GM12878 (cell line): ENCODE data around the gene KLHDC10.

Experiments used
- CBX3 ChIP-seq: fragments of 200-600 bp; sonication (generic); IDR thresholded peaks from 2 replicates; pipeline ENCODE4 v1.6.1; 2016; ENCODE audit warnings: low read depth, borderline replicate concordance
- EP300 ChIP-seq, 2 experiments: fragments of 150-350 bp in 1 of 2; IDR thresholded peaks; 2 replicates each; pipeline ENCODE4 v1.6.1; 2011 to 2012; ENCODE audit warnings: low read depth in 2 of 2, low read length in 2 of 2, borderline replicate concordance in 1 of 2, improper control_type of control experiment in 1 of 2, inconsistent platforms in 1 of 2; ENCODE audit not compliant: control insufficient read depth in 1 of 2
- IKZF1 ChIP-seq: fragments of 450-650 bp; conservative IDR thresholded peaks from 2 replicates; pipeline ENCODE4 v1.6.1; 2017; ENCODE audit warnings: antibody characterized with exemption, mild to moderate bottlenecking
- TAF1 ChIP-seq: IDR thresholded peaks from 2 replicates; pipeline ENCODE4 v1.6.1; 2011; ENCODE audit warnings: mild to moderate bottlenecking, low read depth, low read length, borderline replicate concordance
- TCF7 ChIP-seq: IDR thresholded peaks from 2 replicates; pipeline ENCODE4 v1.6.1; 2014; ENCODE audit warnings: antibody characterized with exemption, borderline replicate concordance
- YY1 ChIP-seq: IDR thresholded peaks from 2 replicates; pipeline ENCODE4 v1.6.1; 2011; ENCODE audit warnings: low read depth, mild to moderate bottlenecking, low read length
- TF ChIP-seq, protein P1 (sequence below), 3 experiments: IDR thresholded peaks in 2 of 3; conservative IDR thresholded peaks in 1 of 3; 2 replicates each; pipeline ENCODE4 v1.5.1; 2011; ENCODE audit warnings: low read depth in 3 of 3, low read length in 3 of 3, mild to moderate bottlenecking in 3 of 3, control low read depth in 2 of 3, moderate library complexity in 2 of 3, inconsistent platforms in 1 of 3, mixed read lengths in 1 of 3; ENCODE audit not compliant: control insufficient read depth in 2 of 3, insufficient read depth in 1 of 3; ENCODE audit errors: extremely low read depth in 1 of 3
- TF ChIP-seq, protein P2 (sequence below): IDR thresholded peaks from 2 replicates; pipeline ENCODE4 v1.6.1; 2011; ENCODE audit warnings: mild to moderate bottlenecking, low read depth, low read length, moderate library complexity; ENCODE audit not compliant: insufficient replicate concordance
- TF ChIP-seq, protein P3 (sequence below): IDR thresholded peaks from 2 replicates; pipeline ENCODE4 v1.6.1; 2011; ENCODE audit warnings: low read depth, low read length, improper control_type of control experiment, borderline replicate concordance

DNA sequence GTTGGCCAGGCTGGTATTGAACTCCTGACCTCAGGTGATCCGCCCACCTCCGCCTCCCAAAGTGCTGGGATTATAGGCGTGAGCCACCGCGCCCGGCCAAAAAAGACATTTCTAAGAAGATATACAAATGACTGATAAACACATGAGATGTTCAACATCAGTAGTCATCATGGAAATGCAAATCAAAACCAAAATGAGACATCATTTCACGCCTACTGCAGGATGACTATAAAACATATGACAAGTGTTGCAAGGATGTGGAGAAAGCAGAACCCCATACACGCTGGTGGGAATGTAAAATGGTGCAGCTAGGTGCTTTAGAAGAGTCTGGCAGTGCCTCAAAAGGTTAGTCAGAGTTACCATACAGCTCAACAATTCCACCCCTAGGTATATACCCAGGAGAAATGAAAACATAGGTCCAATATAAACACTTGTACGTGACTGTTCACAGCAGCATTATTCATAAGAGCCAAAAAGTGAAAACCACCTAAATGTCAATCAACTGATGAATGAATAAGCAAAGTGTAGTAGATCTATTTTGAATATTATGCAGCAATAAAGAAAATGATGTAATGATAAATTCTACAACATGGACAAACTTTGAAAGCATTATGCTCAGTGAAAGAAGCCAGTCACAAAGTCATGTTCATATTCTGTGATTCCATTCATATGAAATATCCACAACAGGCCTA, 110.4 kb downstream of the KLHDC10 start:
- TF ChIP-seq, protein P1, sequence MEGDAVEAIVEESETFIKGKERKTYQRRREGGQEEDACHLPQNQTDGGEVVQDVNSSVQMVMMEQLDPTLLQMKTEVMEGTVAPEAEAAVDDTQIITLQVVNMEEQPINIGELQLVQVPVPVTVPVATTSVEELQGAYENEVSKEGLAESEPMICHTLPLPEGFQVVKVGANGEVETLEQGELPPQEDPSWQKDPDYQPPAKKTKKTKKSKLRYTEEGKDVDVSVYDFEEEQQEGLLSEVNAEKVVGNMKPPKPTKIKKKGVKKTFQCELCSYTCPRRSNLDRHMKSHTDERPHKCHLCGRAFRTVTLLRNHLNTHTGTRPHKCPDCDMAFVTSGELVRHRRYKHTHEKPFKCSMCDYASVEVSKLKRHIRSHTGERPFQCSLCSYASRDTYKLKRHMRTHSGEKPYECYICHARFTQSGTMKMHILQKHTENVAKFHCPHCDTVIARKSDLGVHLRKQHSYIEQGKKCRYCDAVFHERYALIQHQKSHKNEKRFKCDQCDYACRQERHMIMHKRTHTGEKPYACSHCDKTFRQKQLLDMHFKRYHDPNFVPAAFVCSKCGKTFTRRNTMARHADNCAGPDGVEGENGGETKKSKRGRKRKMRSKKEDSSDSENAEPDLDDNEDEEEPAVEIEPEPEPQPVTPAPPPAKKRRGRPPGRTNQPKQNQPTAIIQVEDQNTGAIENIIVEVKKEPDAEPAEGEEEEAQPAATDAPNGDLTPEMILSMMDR (IDR thresholded peaks at IDR 0.05 in 2 of 3, conservative IDR thresholded peaks at IDR 0.05 in 1 of 3; ENCODE audit: control insufficient read depth in 2 of 3, extremely low read depth in 1 of 3, insufficient read depth in 1 of 3, low read depth in 3 of 3, low read length in 3 of 3), result no peak
- TF ChIP-seq TCF7 (no peak), YY1 (no peak), EP300 (IDR thresholded peaks at IDR 0.05; ENCODE audit: borderline replicate concordance in 1 of 2, control insufficient read depth in 1 of 2, low read depth in 2 of 2, low read length in 2 of 2) (no peak), TAF1 (no peak), CBX3 (no peak), IKZF1 (no peak)
- TF ChIP-seq, protein P2, sequence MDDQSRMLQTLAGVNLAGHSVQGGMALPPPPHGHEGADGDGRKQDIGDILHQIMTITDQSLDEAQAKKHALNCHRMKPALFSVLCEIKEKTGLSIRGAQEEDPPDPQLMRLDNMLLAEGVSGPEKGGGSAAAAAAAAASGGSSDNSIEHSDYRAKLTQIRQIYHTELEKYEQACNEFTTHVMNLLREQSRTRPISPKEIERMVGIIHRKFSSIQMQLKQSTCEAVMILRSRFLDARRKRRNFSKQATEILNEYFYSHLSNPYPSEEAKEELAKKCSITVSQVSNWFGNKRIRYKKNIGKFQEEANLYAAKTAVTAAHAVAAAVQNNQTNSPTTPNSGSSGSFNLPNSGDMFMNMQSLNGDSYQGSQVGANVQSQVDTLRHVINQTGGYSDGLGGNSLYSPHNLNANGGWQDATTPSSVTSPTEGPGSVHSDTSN, result no peak
- TF ChIP-seq, protein P3, sequence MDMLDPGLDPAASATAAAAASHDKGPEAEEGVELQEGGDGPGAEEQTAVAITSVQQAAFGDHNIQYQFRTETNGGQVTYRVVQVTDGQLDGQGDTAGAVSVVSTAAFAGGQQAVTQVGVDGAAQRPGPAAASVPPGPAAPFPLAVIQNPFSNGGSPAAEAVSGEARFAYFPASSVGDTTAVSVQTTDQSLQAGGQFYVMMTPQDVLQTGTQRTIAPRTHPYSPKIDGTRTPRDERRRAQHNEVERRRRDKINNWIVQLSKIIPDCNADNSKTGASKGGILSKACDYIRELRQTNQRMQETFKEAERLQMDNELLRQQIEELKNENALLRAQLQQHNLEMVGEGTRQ, result no peak
